Measurements from ENCODE around the gene SGSH.

Gene SGSH

DNA sequence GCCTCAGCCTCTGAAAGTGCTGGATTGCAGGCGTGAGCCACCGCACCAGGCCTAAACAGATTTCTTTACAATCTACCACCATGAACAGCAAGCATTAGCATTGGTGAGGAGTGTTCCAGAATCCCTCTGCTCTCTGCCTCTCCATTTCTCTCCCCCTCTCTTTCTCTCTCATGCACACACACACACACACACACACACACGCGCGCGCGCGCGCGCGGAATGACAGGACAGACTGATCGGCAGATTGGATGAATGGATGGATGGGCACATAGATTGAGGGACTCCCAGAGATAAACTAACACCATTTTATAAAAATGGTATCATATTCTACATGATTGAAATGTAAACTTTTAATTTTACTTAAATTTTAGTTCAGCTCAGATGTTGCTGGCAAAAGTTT, 47.0 kb downstream of the SGSH start:
- ATAC-seq = no peak
- TF ChIP-seq BACH2 (CRISPR knock-in tag; IDR thresholded peaks at IDR 0.05; ENCODE audit: borderline replicate concordance) (no peak), PPARA (CRISPR knock-in tag; IDR thresholded peaks at IDR 0.05; ENCODE audit: borderline replicate concordance) (no peak), ZFP3 (CRISPR knock-in tag; IDR thresholded peaks at IDR 0.05) (no peak), GLIS3 (CRISPR knock-in tag; IDR thresholded peaks at IDR 0.05) (no peak), OSR1 (CRISPR knock-in tag; IDR thresholded peaks at IDR 0.05) (no peak), ZC3H10 (CRISPR knock-in tag; IDR thresholded peaks at IDR 0.05) (no peak)
- TF ChIP-seq, protein P1, sequence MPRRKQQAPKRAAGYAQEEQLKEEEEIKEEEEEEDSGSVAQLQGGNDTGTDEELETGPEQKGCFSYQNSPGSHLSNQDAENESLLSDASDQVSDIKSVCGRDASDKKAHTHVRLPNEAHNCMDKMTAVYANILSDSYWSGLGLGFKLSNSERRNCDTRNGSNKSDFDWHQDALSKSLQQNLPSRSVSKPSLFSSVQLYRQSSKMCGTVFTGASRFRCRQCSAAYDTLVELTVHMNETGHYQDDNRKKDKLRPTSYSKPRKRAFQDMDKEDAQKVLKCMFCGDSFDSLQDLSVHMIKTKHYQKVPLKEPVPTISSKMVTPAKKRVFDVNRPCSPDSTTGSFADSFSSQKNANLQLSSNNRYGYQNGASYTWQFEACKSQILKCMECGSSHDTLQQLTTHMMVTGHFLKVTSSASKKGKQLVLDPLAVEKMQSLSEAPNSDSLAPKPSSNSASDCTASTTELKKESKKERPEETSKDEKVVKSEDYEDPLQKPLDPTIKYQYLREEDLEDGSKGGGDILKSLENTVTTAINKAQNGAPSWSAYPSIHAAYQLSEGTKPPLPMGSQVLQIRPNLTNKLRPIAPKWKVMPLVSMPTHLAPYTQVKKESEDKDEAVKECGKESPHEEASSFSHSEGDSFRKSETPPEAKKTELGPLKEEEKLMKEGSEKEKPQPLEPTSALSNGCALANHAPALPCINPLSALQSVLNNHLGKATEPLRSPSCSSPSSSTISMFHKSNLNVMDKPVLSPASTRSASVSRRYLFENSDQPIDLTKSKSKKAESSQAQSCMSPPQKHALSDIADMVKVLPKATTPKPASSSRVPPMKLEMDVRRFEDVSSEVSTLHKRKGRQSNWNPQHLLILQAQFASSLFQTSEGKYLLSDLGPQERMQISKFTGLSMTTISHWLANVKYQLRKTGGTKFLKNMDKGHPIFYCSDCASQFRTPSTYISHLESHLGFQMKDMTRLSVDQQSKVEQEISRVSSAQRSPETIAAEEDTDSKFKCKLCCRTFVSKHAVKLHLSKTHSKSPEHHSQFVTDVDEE (CRISPR knock-in tag; IDR thresholded peaks at IDR 0.05) = no peak

DNA sequence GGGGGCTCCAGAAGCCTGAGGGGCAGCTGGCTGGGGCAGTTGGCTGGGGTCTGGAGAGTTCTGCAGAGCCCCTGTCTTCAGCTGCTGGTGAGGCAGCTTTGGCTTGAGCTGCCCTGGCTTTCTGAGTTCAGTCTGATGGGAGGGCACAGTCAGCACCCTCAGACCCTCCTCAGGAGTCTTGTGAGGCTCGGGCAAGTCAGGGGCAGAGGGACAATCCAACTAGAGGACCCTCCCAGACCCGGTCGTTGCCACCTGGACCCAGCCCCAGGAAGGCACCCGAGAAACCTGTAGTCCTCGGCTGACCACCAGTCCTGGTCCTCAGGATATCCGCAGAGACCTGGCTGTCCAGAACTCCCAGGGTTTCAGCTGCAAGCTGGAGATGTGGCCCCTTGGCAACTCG, 48.5 kb downstream of the SGSH start:
- ATAC-seq = no peak
- TF ChIP-seq ZFP30 (CRISPR knock-in tag; IDR thresholded peaks at IDR 0.05) (no peak), ZNF565 (CRISPR knock-in tag; conservative IDR thresholded peaks at IDR 0.05; ENCODE audit: low read depth) (no peak), ZNF8 (CRISPR knock-in tag; IDR thresholded peaks at IDR 0.05) (no peak), BACH2 (CRISPR knock-in tag; IDR thresholded peaks at IDR 0.05; ENCODE audit: borderline replicate concordance) (no peak), CSDC2 (CRISPR knock-in tag; IDR thresholded peaks at IDR 0.05) (no peak), ZNF70 (CRISPR knock-in tag; IDR thresholded peaks at IDR 0.05) (no peak), ZFP3 (CRISPR knock-in tag; IDR thresholded peaks at IDR 0.05) (no peak)
- TF ChIP-seq, protein P2, sequence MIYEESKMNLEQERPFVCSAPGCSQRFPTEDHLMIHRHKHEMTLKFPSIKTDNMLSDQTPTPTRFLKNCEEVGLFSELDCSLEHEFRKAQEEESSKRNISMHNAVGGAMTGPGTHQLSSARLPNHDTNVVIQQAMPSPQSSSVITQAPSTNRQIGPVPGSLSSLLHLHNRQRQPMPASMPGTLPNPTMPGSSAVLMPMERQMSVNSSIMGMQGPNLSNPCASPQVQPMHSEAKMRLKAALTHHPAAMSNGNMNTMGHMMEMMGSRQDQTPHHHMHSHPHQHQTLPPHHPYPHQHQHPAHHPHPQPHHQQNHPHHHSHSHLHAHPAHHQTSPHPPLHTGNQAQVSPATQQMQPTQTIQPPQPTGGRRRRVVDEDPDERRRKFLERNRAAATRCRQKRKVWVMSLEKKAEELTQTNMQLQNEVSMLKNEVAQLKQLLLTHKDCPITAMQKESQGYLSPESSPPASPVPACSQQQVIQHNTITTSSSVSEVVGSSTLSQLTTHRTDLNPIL (CRISPR knock-in tag; IDR thresholded peaks at IDR 0.05; ENCODE audit: low read depth) = no peak
- TF ChIP-seq, protein P3, sequence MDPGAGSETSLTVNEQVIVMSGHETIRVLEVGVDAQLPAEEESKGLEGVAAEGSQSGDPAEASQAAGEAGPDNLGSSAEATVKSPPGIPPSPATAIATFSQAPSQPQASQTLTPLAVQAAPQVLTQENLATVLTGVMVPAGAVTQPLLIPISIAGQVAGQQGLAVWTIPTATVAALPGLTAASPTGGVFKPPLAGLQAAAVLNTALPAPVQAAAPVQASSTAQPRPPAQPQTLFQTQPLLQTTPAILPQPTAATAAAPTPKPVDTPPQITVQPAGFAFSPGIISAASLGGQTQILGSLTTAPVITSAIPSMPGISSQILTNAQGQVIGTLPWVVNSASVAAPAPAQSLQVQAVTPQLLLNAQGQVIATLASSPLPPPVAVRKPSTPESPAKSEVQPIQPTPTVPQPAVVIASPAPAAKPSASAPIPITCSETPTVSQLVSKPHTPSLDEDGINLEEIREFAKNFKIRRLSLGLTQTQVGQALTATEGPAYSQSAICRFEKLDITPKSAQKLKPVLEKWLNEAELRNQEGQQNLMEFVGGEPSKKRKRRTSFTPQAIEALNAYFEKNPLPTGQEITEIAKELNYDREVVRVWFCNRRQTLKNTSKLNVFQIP (CRISPR knock-in tag; IDR thresholded peaks at IDR 0.05; ENCODE audit: borderline replicate concordance, low read depth) = no peak

DNA sequence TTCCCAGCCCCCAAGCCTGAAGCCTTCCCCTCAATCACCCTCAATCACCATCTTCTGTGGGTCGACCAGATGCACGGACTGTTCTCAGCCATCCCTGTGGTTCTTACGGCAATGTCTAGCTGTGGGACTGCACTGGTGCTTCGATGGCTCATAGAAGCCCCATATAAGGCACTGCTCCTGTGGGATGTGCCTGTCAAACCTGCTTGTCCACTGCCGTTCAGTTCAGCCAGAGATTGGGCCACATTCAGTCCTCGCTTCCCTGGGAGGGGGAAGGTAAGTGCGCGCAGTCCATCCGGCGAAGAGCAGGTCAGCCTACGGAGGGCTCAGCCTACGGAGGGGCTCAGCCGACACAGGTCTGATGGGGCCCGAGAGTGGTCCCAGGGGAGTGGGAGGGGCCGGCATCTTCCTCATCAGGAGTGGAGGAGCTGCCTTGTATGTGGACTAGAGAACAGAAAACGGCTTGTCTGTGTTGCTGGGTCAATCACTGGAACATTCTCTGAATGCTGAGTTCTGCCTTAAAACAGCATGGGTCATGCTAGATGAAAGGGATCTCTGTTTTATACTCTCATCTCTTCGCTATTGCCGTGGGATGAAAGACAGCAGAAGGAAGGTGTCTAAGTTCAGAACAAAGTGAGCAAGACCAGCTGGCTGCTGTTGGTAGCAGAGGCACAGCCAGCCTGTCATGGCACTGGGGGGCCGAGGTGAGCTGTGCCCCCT, 50.2 kb downstream of the SGSH start, which contains the start of gene CARD14:
Gene CARD14 (plus strand): TSS at position 247 of the 717 bp plus-strand sequence. CDS start 11,409 bp downstream, outside the sequence.
- no peak; the same call in 2 of the 3 replicates for ATAC-seq
- no peak for TF ChIP-seq ZNF8 (CRISPR knock-in tag; IDR thresholded peaks at IDR 0.05)
- TF ChIP-seq ZNF70 (CRISPR knock-in tag; IDR thresholded peaks at IDR 0.05) = no peak
- TF ChIP-seq GLIS3 (CRISPR knock-in tag; IDR thresholded peaks at IDR 0.05) = no peak
- no peak for TF ChIP-seq ZFP3 (CRISPR knock-in tag; IDR thresholded peaks at IDR 0.05)
- TF ChIP-seq, protein P4, sequence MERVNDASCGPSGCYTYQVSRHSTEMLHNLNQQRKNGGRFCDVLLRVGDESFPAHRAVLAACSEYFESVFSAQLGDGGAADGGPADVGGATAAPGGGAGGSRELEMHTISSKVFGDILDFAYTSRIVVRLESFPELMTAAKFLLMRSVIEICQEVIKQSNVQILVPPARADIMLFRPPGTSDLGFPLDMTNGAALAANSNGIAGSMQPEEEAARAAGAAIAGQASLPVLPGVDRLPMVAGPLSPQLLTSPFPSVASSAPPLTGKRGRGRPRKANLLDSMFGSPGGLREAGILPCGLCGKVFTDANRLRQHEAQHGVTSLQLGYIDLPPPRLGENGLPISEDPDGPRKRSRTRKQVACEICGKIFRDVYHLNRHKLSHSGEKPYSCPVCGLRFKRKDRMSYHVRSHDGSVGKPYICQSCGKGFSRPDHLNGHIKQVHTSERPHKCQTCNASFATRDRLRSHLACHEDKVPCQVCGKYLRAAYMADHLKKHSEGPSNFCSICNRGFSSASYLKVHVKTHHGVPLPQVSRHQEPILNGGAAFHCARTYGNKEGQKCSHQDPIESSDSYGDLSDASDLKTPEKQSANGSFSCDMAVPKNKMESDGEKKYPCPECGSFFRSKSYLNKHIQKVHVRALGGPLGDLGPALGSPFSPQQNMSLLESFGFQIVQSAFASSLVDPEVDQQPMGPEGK (CRISPR knock-in tag; IDR thresholded peaks at IDR 0.05; ENCODE audit: borderline replicate concordance) = no peak
- TF ChIP-seq, protein P3 (CRISPR knock-in tag; IDR thresholded peaks at IDR 0.05; ENCODE audit: borderline replicate concordance, low read depth) = no peak
- TF ChIP-seq TOX (CRISPR knock-in tag; IDR thresholded peaks at IDR 0.05; ENCODE audit: borderline replicate concordance) = no peak
- TF ChIP-seq, protein P2 (CRISPR knock-in tag; IDR thresholded peaks at IDR 0.05; ENCODE audit: low read depth) = no peak
- TF ChIP-seq, protein P1 (CRISPR knock-in tag; IDR thresholded peaks at IDR 0.05) = no peak
- no peak for TF ChIP-seq ISL1 (CRISPR knock-in tag; IDR thresholded peaks at IDR 0.05)
- no peak for TF ChIP-seq TCF4 (CRISPR knock-in tag; IDR thresholded peaks at IDR 0.05; ENCODE audit: borderline replicate concordance)
- TF ChIP-seq CSDC2 (CRISPR knock-in tag; IDR thresholded peaks at IDR 0.05) = no peak

All from SK-N-SH treated with all-trans-retinoic acid at 6 μM for 48 hours (cell line).